ENCODE data around the gene UGT1A6. TPM values are rescaled to one million over a fixed set of nuclear protein-coding genes. Genes with fewer than 3 reads are reported as not detected.

UGT1A6 gene
- total RNA-seq, 4 donors from 2014 or later: 0.27 to 20.1 (median 0.58) TPM; not detected in 1

- Histone ChIP-seq H3K4me1 (no peaks in the 10 kb centered on the region), H3K9me3 (no peaks in the 10 kb centered on the region), H3K4me3 (no peak overlapping the region), H3K36me3 (no peaks in the 10 kb centered on the region), H3K27ac (no peak overlapping the region), H3K27me3 (no peaks in the 10 kb centered on the region)
- TF ChIP-seq, protein P1, sequence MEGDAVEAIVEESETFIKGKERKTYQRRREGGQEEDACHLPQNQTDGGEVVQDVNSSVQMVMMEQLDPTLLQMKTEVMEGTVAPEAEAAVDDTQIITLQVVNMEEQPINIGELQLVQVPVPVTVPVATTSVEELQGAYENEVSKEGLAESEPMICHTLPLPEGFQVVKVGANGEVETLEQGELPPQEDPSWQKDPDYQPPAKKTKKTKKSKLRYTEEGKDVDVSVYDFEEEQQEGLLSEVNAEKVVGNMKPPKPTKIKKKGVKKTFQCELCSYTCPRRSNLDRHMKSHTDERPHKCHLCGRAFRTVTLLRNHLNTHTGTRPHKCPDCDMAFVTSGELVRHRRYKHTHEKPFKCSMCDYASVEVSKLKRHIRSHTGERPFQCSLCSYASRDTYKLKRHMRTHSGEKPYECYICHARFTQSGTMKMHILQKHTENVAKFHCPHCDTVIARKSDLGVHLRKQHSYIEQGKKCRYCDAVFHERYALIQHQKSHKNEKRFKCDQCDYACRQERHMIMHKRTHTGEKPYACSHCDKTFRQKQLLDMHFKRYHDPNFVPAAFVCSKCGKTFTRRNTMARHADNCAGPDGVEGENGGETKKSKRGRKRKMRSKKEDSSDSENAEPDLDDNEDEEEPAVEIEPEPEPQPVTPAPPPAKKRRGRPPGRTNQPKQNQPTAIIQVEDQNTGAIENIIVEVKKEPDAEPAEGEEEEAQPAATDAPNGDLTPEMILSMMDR (IDR thresholded peaks at IDR 0.05): no peak
- TF ChIP-seq POLR2A (IDR thresholded peaks at IDR 0.05) (no peak), POLR2AphosphoS5 (IDR thresholded peaks at IDR 0.05) (no peak), EP300 (IDR thresholded peaks at IDR 0.05) (no peak)
- WGBS, 2 donors (ENCODE audit: low coverage in 1 of 2): 67 to 77% methylated on average over 8 to 9 of the region's 9 CpGs
- no peak for ATAC-seq
Measured at GRCh38 chr2:233791883-233792329, 99.2 kb downstream of the UGT1A6 start.

- Histone ChIP-seq H3K4me1 (no peaks in the 10 kb centered on the region), H3K27ac (no peak overlapping the region), H3K4me3 (no peak overlapping the region), H3K27me3 (no peaks in the 10 kb centered on the region), H3K9me3 (no peaks in the 10 kb centered on the region), H3K36me3 (no peaks in the 10 kb centered on the region)
- no peak for ATAC-seq
- TF ChIP-seq, protein P1 (IDR thresholded peaks at IDR 0.05): no peak
- TF ChIP-seq POLR2AphosphoS5 (IDR thresholded peaks at IDR 0.05) (no peak), POLR2A (IDR thresholded peaks at IDR 0.05) (no peak)
- 85 to 89% methylated on average over 2 to 3 of the region's 7 CpGs for WGBS, 2 donors (ENCODE audit: low coverage in 1 of 2)
Measured at GRCh38 chr2:233792720-233793119, 100.0 kb downstream of the UGT1A6 start.

GRCh38 chr2:233793465-233794127 is 100.9 kb downstream of the UGT1A6 start:
- H3K9me3 ChIP-seq: no peaks in the 10 kb centered on the region
- H3K4me1 ChIP-seq: no peaks in the 10 kb centered on the region
- 51 to 81% methylated on average over 3 to 4 of the region's 18 CpGs for WGBS, 2 donors (ENCODE audit: low coverage in 1 of 2)
- TF ChIP-seq POLR2AphosphoS5 (IDR thresholded peaks at IDR 0.05) (no peak), EP300 (IDR thresholded peaks at IDR 0.05) (no peak), POLR2A (IDR thresholded peaks at IDR 0.05) (no peak)
- TF ChIP-seq, protein P1 (IDR thresholded peaks at IDR 0.05): no peak
- H3K36me3 ChIP-seq: no peaks in the 10 kb centered on the region
- no peaks in the 10 kb centered on the region for H3K27me3 ChIP-seq
- H3K27ac ChIP-seq: no peak overlapping the region
- ATAC-seq: no peak
- no peak overlapping the region for H3K4me3 ChIP-seq

- H3K4me3 ChIP-seq: no peak overlapping the region
- no peak for ATAC-seq
- 0% methylated on average over 1 of the region's 17 CpGs; no CpG with 5 or more reads in 1 of the 2 donors for WGBS, 2 donors (ENCODE audit: low coverage in 1 of 2)
- H3K9me3 ChIP-seq: no peaks in the 10 kb centered on the region
- H3K27me3 ChIP-seq: peaks cover 2% of the 10 kb centered on the region
- H3K4me1 ChIP-seq: no peaks in the 10 kb centered on the region
- no peaks in the 10 kb centered on the region for H3K36me3 ChIP-seq
- TF ChIP-seq POLR2AphosphoS5 (IDR thresholded peaks at IDR 0.05) (no peak), EP300 (IDR thresholded peaks at IDR 0.05) (no peak), POLR2A (IDR thresholded peaks at IDR 0.05) (no peak)
- TF ChIP-seq, protein P1 (IDR thresholded peaks at IDR 0.05): no peak
- H3K27ac ChIP-seq: no peak overlapping the region
Measured at GRCh38 chr2:233794128-233794658, 101.5 kb downstream of the UGT1A6 start.

- no peak for TF ChIP-seq POLR2AphosphoS5 (IDR thresholded peaks at IDR 0.05)
- no peak for TF ChIP-seq EP300 (IDR thresholded peaks at IDR 0.05)
- TF ChIP-seq POLR2A (IDR thresholded peaks at IDR 0.05): no peak
- TF ChIP-seq, protein P1 (IDR thresholded peaks at IDR 0.05): no peak
- no CpG with 5 or more reads among the region's 13 CpGs for WGBS, 2 donors (ENCODE audit: low coverage in 1 of 2)
- Histone ChIP-seq H3K4me3 (no peak overlapping the region), H3K27me3 (peaks cover 5% of the 10 kb centered on the region), H3K4me1 (no peaks in the 10 kb centered on the region), H3K27ac (no peak overlapping the region), H3K36me3 (no peaks in the 10 kb centered on the region), H3K9me3 (no peaks in the 10 kb centered on the region)
- no peak for ATAC-seq
Measured at GRCh38 chr2:233795735-233796171, 103.1 kb downstream of the UGT1A6 start.
